BLaER1 (cell line): ENCODE data around the gene TACC3.
A peak's percentile ranks its signal among the peaks of the same experiment; 100 is the strongest.

ENCODE experiments used
- H3K27ac ChIP-seq: shearing (Covaris generic); formaldehyde crosslinking; 2 replicates; pipeline ENCODE4 v1.8.1; 2022
- H3K27me3 ChIP-seq: shearing (Covaris generic); formaldehyde crosslinking; 2 replicates; pipeline ENCODE4 v1.8.1; 2022
- H3K36me3 ChIP-seq: shearing (Covaris generic); formaldehyde crosslinking; 2 replicates; pipeline ENCODE4 v1.8.1; 2022
- H3K4me1 ChIP-seq: shearing (Covaris generic); formaldehyde crosslinking; 2 replicates; pipeline ENCODE4 v1.8.1; 2022
- H3K4me2 ChIP-seq: shearing (Covaris generic); formaldehyde crosslinking; 2 replicates; pipeline ENCODE4 v1.8.1; 2022
- H3K4me3 ChIP-seq: shearing (Covaris generic); formaldehyde crosslinking; 2 replicates; pipeline ENCODE4 v1.8.1; 2022
- H3K9ac ChIP-seq: shearing (Covaris generic); formaldehyde crosslinking; 2 replicates; pipeline ENCODE4 v1.8.1; 2022
- H3K9me3 ChIP-seq: shearing (Covaris generic); formaldehyde crosslinking; 2 replicates; pipeline ENCODE4 v1.8.1; 2022
- H4K20me1 ChIP-seq: shearing (Covaris generic); formaldehyde crosslinking; 2 replicates; pipeline ENCODE4 v1.8.1; 2022
- Cebpa-rat ChIP-seq: shearing (Covaris generic); IDR thresholded peaks from 2 replicates; pipeline ENCODE4 v1.8.1; 2022

Gene TACC3

GRCh38 chr4:1735215-1735614 is 13.9 kb downstream of the TACC3 start:
- Histone ChIP-seq H3K9ac (no peak overlapping the region), H3K4me2 (no peak overlapping the region), H3K27me3 (no peaks in the 10 kb centered on the region), H4K20me1 (peaks cover 33% of the 10 kb centered on the region), H3K4me1 (peaks cover 14% of the 10 kb centered on the region), H3K27ac (no peak overlapping the region), H3K4me3 (no peak overlapping the region), H3K36me3 (peaks cover 98% of the 10 kb centered on the region), H3K9me3 (peaks cover 39% of the 10 kb centered on the region)
- no peak for TF ChIP-seq Cebpa-rat

- H3K36me3 ChIP-seq, result peaks cover 98% of the 10 kb centered on the region
- TF ChIP-seq Cebpa-rat, result no peak
- no peak overlapping the region for H3K9ac ChIP-seq
- H4K20me1 ChIP-seq, result peaks cover 33% of the 10 kb centered on the region
- H3K4me1 ChIP-seq, result peaks cover 30% of the 10 kb centered on the region
- H3K4me2 ChIP-seq, result no peak overlapping the region
- H3K9me3 ChIP-seq, result peaks cover 39% of the 10 kb centered on the region
- no peaks in the 10 kb centered on the region for H3K27me3 ChIP-seq
- peak overlapping the region; percentile 14; the same call in 1 of the 2 replicates for H3K4me3 ChIP-seq
- no peak overlapping the region for H3K27ac ChIP-seq
These were observed 15.5 kb downstream of the TACC3 start for GRCh38 chr4:1736812-1737211.

GRCh38 chr4:1737666-1738065 is 16.3 kb downstream of the TACC3 start:
- Histone ChIP-seq H3K9me3 (peaks cover 39% of the 10 kb centered on the region), H3K27ac (no peak overlapping the region), H3K4me3 (no peak overlapping the region), H3K4me2 (no peak overlapping the region), H4K20me1 (peaks cover 30% of the 10 kb centered on the region), H3K36me3 (peaks cover 98% of the 10 kb centered on the region), H3K9ac (no peak overlapping the region), H3K4me1 (peaks cover 36% of the 10 kb centered on the region), H3K27me3 (no peaks in the 10 kb centered on the region)
- TF ChIP-seq Cebpa-rat, result no peak

GRCh38 chr4:1738410-1738809 is 17.1 kb downstream of the TACC3 start:
- peaks cover 39% of the 10 kb centered on the region for H3K9me3 ChIP-seq
- 0 out of 2 replicates have a peak overlapping the region, but pooled peaks have one; percentile 1 for H3K4me3 ChIP-seq
- no peak for TF ChIP-seq Cebpa-rat
- H3K4me2 ChIP-seq, result no peak overlapping the region
- peaks cover 36% of the 10 kb centered on the region for H3K4me1 ChIP-seq
- peaks cover 98% of the 10 kb centered on the region for H3K36me3 ChIP-seq
- peaks cover 26% of the 10 kb centered on the region for H4K20me1 ChIP-seq
- no peak overlapping the region for H3K27ac ChIP-seq
- H3K27me3 ChIP-seq, result no peaks in the 10 kb centered on the region
- no peak overlapping the region for H3K9ac ChIP-seq

GRCh38 chr4:1739358-1739757 is 18.0 kb downstream of the TACC3 start:
- Histone ChIP-seq H3K4me2 (peak overlapping the region; percentile 73), H3K27me3 (no peaks in the 10 kb centered on the region), H4K20me1 (peaks cover 32% of the 10 kb centered on the region), H3K9ac (no peak overlapping the region), H3K36me3 (peaks cover 98% of the 10 kb centered on the region), H3K4me1 (peaks cover 42% of the 10 kb centered on the region), H3K9me3 (peaks cover 39% of the 10 kb centered on the region), H3K27ac (no peak overlapping the region), H3K4me3 (no peak overlapping the region)
- no peak for TF ChIP-seq Cebpa-rat

- Histone ChIP-seq H3K9me3 (peaks cover 36% of the 10 kb centered on the region), H3K27me3 (no peaks in the 10 kb centered on the region), H3K27ac (peak overlapping the region; percentile 84), H3K9ac (peak overlapping the region; percentile 55; the same call in 1 of the 2 replicates), H4K20me1 (peaks cover 39% of the 10 kb centered on the region), H3K4me2 (peak overlapping the region; percentile 73), H3K4me3 (no peak overlapping the region), H3K4me1 (peaks cover 42% of the 10 kb centered on the region), H3K36me3 (peaks cover 98% of the 10 kb centered on the region)
- no peak for TF ChIP-seq Cebpa-rat
These were observed 18.8 kb downstream of the TACC3 start for GRCh38 chr4:1740021-1740545.

GRCh38 chr4:1741208-1741607 is 19.9 kb downstream of the TACC3 start:
- Histone ChIP-seq H3K4me3 (no peak overlapping the region), H3K4me2 (peak overlapping the region; percentile 73), H3K27me3 (no peaks in the 10 kb centered on the region), H3K27ac (peak overlapping the region; percentile 84), H3K9me3 (peaks cover 28% of the 10 kb centered on the region), H3K9ac (peak overlapping the region; percentile 55; the same call in 1 of the 2 replicates), H3K4me1 (peaks cover 49% of the 10 kb centered on the region), H3K36me3 (peaks cover 96% of the 10 kb centered on the region), H4K20me1 (peaks cover 48% of the 10 kb centered on the region)
- no peak for TF ChIP-seq Cebpa-rat

GRCh38 chr4:1743551-1743950 is 22.2 kb downstream of the TACC3 start:
- Histone ChIP-seq H3K9me3 (peaks cover 5% of the 10 kb centered on the region), H3K27ac (peak overlapping the region; percentile 46; the same call in 1 of the 2 replicates), H4K20me1 (peaks cover 60% of the 10 kb centered on the region), H3K4me1 (peaks cover 64% of the 10 kb centered on the region), H3K4me3 (no peak overlapping the region), H3K36me3 (peaks cover 72% of the 10 kb centered on the region), H3K4me2 (no peak overlapping the region), H3K27me3 (no peaks in the 10 kb centered on the region), H3K9ac (peak overlapping the region; percentile 45; the same call in 1 of the 2 replicates)
- TF ChIP-seq Cebpa-rat, result no peak

- H3K27ac ChIP-seq, result peak overlapping the region; percentile 46; the same call in 1 of the 2 replicates
- H3K4me1 ChIP-seq, result peaks cover 64% of the 10 kb centered on the region
- TF ChIP-seq Cebpa-rat, result no peak
- peaks cover 68% of the 10 kb centered on the region for H3K36me3 ChIP-seq
- no peak overlapping the region for H3K4me3 ChIP-seq
- H3K4me2 ChIP-seq, result no peak overlapping the region
- H4K20me1 ChIP-seq, result peaks cover 60% of the 10 kb centered on the region
- peak overlapping the region; percentile 45; the same call in 1 of the 2 replicates for H3K9ac ChIP-seq
- H3K27me3 ChIP-seq, result no peaks in the 10 kb centered on the region
- peaks cover under 1% of the 10 kb centered on the region; the same call in 1 of the 2 replicates for H3K9me3 ChIP-seq
These were observed 22.7 kb downstream of the TACC3 start for GRCh38 chr4:1743975-1744374.

GRCh38 chr4:1744552-1744951 is 23.2 kb downstream of the TACC3 start:
- 0 out of 2 replicates have a peak overlapping the region, but pooled peaks have one; percentile 46 for H3K27ac ChIP-seq
- TF ChIP-seq Cebpa-rat, result no peak
- peaks cover 58% of the 10 kb centered on the region for H3K4me1 ChIP-seq
- H3K4me2 ChIP-seq, result no peak overlapping the region
- no peak overlapping the region for H3K4me3 ChIP-seq
- H4K20me1 ChIP-seq, result peaks cover 60% of the 10 kb centered on the region
- no peaks in the 10 kb centered on the region for H3K9me3 ChIP-seq
- H3K36me3 ChIP-seq, result peaks cover 62% of the 10 kb centered on the region
- H3K9ac ChIP-seq, result no peak overlapping the region
- H3K27me3 ChIP-seq, result no peaks in the 10 kb centered on the region
